Chondrocyte (in vitro differentiated cells): Measurements from ENCODE around the gene TOMM34. TPM values are rescaled to one million over a fixed set of nuclear protein-coding genes. Genes with fewer than 3 reads are reported as not detected.

Experiments used
- DNase-seq: peaks from one replicate; pipeline ENCODE4 v3.0.0; 2021; ENCODE audit warnings: mixed read lengths, low spot score
- H3K27ac Mint-ChIP-seq: one replicate; pipeline ENCODE4 v1.8.0; 2021; ENCODE audit warnings: mild to moderate bottlenecking, moderate library complexity, mixed read lengths; ENCODE audit not compliant: unreplicated experiment
- H3K27me3 Mint-ChIP-seq: 2 replicates; pipeline ENCODE4 v1.8.0; 2021; ENCODE audit warnings: low read depth, mixed read lengths
- H3K36me3 Mint-ChIP-seq: 2 replicates; pipeline ENCODE4 v1.8.0; 2021; ENCODE audit warnings: low read depth, mixed read lengths
- H3K4me1 Mint-ChIP-seq: 2 replicates; pipeline ENCODE4 v1.8.0; 2021; ENCODE audit warnings: low read depth, mild to moderate bottlenecking, mixed read lengths
- H3K4me3 Mint-ChIP-seq: one replicate; pipeline ENCODE4 v1.8.0; 2021; ENCODE audit warnings: mild to moderate bottlenecking, moderate library complexity, mixed read lengths; ENCODE audit not compliant: unreplicated experiment
- H3K9me3 Mint-ChIP-seq: 2 replicates; pipeline ENCODE4 v1.8.0; 2021; ENCODE audit warnings: low read depth, mixed read lengths
- CTCF ChIP-seq: fragments of 200-600 bp; sonication (generic); IDR thresholded peaks from 2 replicates; pipeline ENCODE4 v1.5.0; 2021; ENCODE audit warnings: antibody characterized with exemption, mild to moderate bottlenecking, moderate library complexity
- total RNA-seq: library from RNA; stranded (reverse); gene quantifications from 3 replicates; pipeline ENCODE4 v1.2.1, GENCODE V29; 2021

Gene TOMM34
- total RNA-seq, 1 donor from 2014 or later: 16.2 TPM

DNA sequence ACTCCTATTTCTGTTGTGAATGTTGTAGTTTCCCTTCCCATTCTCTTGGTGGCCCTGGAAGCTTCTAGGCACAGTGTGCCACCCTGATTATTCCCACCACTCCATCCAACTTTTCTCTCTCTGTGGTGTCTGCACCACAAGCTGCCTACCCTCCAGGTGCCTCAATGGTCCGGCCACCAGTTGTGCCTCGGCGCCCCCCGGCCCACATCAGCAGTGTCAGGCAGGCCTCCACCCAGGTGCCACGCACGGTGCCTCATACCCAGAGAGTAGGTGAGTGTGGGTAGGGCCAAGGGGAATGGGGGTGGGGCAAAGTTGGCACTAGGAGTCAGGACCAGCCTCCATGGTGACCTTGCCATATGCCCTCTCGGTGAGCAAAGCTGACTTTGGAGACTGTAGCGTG is 27.3 kb downstream of the TOMM34 start:
- TF ChIP-seq CTCF: no peak
- no peak for DNase-seq
- Mint-ChIP-seq H3K4me3 (no peak overlapping the region), H3K4me1 (no peaks in the 10 kb centered on the region), H3K36me3 (peaks cover 34% of the 10 kb centered on the region), H3K27me3 (no peaks in the 10 kb centered on the region), H3K27ac (no peak overlapping the region), H3K9me3 (no peaks in the 10 kb centered on the region)

DNA sequence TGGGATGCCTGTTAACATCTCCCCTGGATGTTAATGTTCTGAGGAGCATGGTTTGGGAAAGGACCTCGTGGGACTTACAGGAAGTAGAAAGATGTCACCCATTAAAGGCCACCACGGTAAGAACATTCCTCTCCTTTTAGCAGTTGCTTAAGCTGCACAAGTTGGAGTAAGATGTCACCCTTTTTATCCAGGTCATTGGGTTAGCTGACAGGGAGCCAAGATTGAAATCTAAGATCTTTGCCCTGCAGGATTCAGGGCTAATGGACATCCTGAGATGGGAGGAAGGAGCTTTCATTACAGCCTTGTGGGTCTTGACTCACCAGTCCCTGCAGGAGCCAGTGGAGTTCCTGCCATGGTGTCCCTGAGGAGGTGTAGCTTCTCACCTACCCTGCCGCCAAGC is 28.3 kb downstream of the TOMM34 start:
- Mint-ChIP-seq H3K4me1 (no peaks in the 10 kb centered on the region), H3K36me3 (peaks cover 30% of the 10 kb centered on the region), H3K4me3 (no peak overlapping the region), H3K27ac (no peak overlapping the region), H3K27me3 (no peaks in the 10 kb centered on the region), H3K9me3 (no peaks in the 10 kb centered on the region)
- no peak for TF ChIP-seq CTCF
- DNase-seq: no peak

- Mint-ChIP-seq H3K27me3 (no peaks in the 10 kb centered on the region), H3K4me1 (no peaks in the 10 kb centered on the region), H3K9me3 (no peaks in the 10 kb centered on the region), H3K4me3 (no peak overlapping the region), H3K36me3 (peaks cover 21% of the 10 kb centered on the region), H3K27ac (no peak overlapping the region)
- DNase-seq: no peak
- TF ChIP-seq CTCF: no peak
Measured at GRCh38 chr20:44930517-44931168, 29.6 kb downstream of the TOMM34 start.

DNA sequence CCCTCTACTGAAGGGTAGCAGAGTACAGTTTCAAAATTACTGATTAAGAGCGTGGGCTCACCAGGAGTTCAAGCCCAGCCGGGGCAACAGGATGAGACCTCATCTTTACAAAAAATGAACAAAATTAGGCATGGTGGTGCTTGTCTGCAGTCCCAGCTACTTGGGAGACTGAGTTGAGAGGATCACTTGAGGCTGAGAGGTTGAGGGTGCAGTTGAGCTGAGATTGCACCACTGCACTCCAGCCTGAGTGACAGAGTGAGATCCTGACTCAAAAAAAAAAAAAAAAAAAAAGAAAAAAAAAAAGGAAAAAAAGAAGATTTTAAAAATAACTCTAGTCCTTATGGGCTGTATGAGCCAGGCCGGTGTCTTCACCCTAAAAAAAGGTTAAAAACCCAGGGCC is 31.6 kb downstream of the TOMM34 start:
- DNase-seq: no peak
- H3K27ac Mint-ChIP-seq: no peak overlapping the region
- no peaks in the 10 kb centered on the region for H3K27me3 Mint-ChIP-seq
- no peak overlapping the region for H3K4me3 Mint-ChIP-seq
- TF ChIP-seq CTCF: no peak
- no peaks in the 10 kb centered on the region for H3K9me3 Mint-ChIP-seq
- H3K36me3 Mint-ChIP-seq: peaks cover 19% of the 10 kb centered on the region
- H3K4me1 Mint-ChIP-seq: no peaks in the 10 kb centered on the region

DNA sequence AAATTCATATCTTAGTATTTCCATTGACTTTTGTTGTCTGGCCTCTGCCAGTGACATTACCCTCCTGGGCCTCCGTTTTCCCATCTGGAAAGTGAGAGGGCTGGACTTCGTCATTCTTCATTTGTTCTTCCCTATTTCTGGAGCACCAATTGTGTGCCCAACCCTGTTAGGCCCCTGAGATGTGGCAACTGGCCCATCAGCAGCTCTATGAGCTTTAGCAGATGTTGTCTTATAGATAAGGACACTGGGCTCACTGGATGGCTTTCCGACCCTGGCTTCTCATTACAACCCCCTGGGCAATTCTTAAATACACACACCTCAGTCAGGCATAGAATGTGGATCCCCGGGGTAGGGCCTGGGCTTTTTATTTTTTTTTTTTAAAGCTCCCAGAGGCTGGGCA is 35.7 kb downstream of the TOMM34 start:
- no peaks in the 10 kb centered on the region for H3K9me3 Mint-ChIP-seq
- no peaks in the 10 kb centered on the region for H3K27me3 Mint-ChIP-seq
- H3K27ac Mint-ChIP-seq: no peak overlapping the region
- no peak for TF ChIP-seq CTCF
- peaks cover 7% of the 10 kb centered on the region for H3K36me3 Mint-ChIP-seq
- no peak for DNase-seq
- no peaks in the 10 kb centered on the region for H3K4me1 Mint-ChIP-seq
- H3K4me3 Mint-ChIP-seq: no peak overlapping the region
